Activated naive CD8-positive, alpha-beta T cell treated with anti-CD3 and anti-CD28 coated beads, Interleukin-2, amount 50 U/mL, for 16 hours (primary cell): ENCODE results near the gene ABHD14A.
A peak's percentile ranks its signal among the peaks of the same experiment; 100 is the strongest.

Source experiments
- DNase-seq: peaks from one replicate; pipeline ENCODE4 v3.0.0-alpha.2; 2020; ENCODE audit warnings: low read depth, low spot score

The ABHD14A gene

DNA sequence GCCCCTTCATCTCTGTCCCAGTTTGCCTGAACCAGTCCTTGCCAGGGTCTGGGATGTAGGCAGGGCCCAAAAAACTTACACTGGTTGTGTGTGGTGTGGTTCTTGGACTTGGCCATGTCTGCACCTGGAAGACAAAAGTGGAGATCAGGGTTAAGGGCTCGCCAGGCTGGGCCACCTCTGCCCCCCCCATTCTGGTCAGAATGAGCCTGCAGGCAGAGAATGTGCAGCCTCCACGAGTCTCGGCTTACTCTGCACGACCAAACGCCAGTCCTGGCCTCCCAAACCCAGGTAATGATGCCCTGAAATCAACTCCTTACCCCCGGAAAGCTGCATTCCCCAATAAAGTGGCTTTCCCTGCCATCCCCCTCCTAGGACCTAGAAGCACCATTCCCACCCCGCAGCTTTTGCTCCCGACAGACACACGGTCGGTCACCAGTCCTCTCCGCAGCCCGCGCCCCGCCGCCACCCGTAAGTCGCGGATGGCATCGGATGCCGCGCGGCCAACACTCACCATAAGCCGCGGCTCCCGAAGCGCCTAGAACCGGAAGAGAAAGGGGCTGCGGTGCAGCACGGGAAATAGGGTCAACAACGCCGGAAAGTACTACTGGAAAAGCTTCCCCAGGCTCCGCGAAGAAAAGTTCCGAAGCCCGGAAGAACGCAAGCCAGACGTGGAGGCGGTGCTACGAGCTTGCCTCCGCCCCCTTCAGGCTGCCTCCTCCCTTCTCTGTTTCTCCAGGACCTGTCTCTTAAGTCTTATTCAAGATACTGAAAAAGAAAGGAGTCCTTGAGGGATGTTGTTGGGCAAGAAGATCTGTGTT, 20.7 kb downstream of the ABHD14A start, which contains the start of gene RPL29:
Gene RPL29 (minus strand): TSS at position 550 of the 818 bp plus-strand sequence. CDS start 434 bp downstream, at position 116.
- peak; percentile 80 for DNase-seq

DNA sequence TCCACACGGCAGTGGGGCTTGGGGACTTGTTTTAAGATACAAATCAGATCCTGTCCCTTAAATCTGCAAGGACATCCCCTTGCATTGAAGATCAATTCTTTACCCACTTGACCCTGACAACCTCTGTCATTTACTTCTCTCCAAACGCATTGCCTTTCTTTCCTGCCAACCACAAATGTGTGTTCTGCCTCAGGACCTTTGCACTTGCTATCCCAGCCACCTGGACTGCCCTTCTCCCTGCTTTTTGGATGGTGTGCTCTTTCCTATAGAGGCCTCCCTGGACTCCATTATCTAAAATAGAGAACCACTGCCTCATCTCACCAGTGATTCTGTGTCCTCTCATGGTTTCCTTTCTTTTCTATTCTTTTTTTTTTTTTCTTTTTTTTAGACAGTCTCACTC, 22.3 kb downstream of the ABHD14A start:
- no peak for DNase-seq

DNA sequence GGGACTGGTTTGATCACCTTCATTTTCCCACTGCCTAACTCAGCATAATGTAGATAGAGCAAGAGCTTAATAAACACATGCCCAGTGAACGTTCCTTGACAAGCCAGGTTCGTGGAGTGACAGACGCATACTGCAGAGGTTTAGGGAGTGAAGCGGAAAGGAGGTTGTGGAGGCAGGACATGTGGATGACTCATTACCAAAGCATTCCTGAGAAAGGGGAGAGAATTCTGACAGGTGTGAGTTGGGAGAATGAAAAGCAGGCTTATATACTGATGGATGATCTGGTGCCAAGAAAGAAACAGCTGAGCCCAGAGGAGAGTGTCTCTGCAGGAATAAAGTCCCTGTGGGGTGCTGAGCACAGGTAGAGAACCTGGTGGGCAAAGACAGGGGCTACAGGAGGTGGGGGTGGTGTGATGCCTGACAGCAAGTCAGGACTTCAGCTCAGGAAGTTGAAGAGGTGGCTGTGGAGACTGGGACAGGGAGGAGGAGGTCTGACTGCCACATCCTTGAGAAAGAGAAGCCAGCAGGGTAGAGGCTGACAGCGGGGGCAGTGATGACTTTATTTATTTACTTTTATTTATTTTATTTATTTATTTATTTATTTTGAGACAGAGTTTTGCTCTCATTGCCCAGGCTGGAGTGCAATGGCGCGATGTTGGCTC, 23.2 kb downstream of the ABHD14A start:
- DNase-seq, result no peak

DNA sequence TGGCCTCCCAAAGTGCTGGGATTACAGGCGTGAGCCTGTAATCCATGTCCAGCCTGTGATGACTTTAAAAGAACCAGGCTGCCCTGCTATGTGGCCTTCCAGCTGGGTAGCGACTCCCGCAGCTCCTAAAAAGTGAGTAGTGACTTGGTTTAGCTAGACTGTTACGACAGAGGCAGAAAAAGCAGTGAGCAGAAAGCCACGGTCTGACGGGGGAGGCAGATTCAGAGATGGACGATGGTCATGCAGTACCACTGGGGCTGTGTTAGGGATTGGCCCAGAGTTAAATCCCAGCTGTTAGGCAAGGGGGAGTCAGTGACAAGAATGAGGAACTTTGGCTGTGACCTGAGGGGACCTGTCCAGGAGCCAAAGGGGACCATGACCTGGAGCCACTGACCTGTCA, 23.9 kb downstream of the ABHD14A start:
- no peak for DNase-seq

DNA sequence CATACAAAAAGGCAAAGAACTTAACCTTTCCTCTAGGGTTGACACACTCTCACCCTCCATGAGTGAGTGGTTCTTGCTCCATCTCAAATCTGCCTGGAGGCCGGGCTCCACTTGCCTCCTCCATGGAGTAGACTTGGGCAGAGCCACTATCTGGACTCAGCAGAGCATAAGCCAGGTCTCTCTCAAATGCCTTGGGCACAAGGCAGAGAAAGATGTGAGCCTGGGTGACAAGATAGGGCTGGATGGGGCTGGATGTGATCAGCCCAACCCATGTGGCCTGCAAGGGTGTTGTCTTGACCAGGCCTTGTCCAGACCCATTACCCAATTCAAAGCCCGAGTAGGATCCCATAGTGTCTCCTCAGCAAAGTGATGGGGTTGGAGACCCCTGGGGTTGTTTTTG, 25.0 kb downstream of the ABHD14A start:
- DNase-seq, result no peak

DNA sequence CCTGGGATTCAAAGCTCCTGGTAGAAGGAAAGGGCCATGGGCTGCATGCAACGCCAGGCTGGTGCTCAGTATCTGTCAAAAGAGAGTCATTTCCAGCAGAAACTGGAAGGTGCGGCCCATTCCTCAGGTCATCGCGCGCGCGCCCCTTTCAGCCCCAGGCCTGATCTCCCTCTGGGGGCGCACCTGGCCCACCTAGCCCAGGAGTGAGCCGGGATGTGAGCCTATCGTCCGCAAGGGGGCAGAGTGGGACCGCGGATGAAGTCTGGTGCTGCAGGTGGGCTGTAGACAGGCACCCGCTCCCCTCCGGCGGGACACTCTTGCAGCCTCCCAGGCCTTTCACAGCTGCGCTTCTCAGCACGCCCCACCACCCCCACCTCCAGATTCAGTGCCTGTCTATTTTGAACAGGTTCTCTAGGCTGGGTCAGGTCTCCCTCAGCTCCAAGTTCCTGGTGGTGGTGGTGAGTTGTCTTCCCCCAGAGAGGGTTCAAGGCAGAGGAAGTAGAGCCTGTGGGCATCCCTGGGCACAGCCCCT, 26.6 kb downstream of the ABHD14A start:
- peak; percentile 87 for DNase-seq

DNA sequence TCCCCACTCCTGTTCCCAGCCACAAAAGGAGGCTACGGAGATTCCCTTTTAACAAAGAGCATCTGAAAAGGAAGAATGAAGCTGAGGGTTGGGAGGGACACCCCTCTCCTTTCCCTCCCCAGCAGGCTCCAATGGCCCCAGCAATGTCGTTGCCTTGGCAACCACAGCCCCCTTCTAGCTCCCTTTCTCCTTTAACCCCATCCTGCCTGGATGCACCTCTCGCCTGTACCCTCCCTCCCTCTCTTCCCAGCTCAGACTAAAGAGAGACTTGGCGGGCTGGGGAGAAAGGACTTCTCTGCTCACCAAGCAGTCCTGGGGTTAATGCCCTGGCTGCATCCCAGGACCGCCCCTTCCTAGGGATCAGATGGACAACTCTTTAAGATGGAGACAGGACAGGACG, 27.9 kb downstream of the ABHD14A start:
- DNase-seq, result no peak

DNA sequence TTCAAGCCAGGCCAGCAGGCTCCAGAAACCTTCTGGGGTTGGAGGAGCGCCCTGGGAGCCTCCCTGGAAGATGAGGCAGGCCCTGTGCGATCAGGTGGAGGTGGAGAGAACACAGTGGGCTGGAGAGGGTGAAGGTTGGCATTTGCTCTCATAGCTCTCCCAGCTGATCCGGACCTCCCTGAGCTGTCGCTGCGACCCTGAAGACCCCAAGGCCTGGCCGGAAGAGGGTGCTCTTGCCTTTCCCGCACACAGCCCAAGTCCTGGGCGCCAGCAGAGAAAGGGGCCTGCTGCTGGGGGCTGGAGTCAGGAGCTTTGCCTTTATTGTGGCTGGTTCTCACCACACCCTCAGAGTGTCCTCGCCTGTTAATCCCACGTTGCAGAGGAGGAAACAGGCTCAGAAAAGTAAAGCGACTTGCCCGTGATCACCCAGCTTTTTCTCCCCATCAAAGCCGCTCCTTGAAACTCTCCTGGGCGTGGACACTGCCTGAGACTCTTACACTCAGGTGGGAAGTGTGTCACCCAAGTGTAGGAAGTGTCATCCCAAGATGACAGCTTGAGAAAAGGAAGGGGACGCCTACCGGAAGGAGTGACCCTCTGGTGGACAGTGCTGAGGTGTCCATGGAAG, 29.4 kb downstream of the ABHD14A start:
- no peak for DNase-seq

DNA sequence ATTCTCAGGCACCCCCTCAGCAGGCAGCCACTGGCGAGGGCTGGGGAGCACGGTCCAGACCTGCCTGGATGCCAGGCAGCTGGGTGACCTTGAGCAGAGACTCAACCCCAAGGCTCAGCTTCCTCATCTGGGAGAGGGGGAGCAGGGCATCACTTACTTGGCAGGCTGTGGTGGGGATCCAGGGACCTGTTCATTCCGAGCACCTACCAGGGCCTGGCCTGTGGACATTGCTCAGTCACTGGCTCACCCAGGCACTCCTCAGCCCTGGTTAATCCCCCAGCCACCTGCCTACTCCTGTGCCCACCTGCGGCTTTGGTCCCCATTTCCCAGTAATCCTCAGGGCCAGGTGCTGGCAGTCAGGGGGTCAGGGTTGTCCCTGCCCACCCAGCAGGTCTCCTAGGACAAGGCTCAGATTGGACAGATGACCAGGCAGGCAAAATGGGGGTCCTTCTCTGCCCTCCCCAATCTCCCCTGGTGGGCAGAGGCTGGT, 30.1 kb downstream of the ABHD14A start:
- DNase-seq, result no peak

DNA sequence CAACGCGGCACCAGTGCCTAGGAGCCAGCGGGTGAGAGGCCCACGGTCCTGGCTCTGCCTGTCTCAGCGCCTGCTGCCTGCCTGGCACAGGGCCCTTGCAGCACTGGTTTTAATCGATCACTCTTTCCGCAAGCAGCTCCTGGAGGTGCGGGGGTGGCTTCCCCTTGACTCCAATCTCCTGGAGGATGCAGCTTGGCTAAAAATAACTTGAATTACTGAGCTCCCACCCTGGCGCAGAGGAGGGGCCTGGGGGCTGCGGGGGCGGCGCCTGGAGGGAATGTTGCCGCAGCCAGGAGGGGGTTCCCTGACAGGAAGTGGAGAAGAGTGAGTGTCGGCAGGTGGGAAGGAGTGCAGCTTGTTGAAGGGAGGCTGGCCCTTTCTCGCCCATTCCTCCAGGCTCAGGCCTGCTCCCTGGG, 30.7 kb downstream of the ABHD14A start:
- no peak for DNase-seq

DNA sequence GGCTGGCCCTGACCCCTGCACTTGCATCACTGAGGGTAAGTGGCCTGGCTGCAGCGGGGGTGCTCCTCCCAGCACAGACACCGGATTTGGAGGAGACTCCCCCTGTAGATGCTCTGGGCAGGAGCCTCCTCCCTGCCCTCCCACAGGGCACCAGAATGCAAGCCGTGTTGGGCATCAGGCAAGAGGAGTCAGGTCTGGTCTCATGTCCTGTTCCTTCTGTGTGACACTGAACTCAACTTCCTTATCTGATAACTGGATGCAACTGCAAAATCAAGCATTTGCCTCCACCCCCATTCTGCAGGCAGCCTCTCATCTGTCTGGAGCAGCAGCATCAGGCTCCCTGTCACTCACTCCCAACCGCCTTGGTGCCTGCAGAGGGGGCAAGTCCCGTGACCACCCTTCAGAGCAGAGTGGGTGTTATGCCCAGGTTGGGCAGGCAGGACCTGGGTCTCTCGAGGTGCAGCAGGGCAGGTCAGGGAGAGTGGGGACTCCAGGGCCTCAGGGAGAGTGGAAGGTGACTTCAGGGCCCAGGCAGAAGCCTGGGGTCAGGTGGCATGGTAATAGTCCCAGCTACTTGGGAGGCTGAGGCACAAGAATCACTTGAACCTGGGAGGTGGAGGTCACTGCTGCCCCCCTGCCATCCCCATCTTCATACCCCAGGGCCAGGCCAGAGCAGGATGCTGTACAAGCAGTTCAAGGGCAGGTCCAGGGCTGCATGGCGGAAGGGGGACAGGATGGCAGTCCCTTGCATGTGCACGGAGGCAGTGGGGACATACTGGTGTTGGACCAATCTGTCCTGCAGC, 31.4 kb downstream of the ABHD14A start:
- DNase-seq, result no peak

DNA sequence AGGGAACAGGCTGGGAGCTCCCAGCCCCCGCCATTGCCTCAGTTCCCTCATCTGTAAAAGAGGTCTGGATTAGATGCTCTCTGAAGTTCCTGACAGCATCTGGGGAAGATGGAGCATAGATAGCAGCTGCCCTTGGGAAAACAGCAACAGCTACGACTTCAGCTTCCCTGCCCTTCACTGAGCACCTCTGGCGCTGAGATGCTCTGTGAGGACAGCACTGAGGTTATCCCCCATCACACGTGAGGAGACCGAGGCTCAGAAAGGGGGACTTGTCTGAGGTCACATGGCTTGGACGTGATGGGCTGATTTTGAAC, 31.9 kb downstream of the ABHD14A start:
- DNase-seq, result no peak

DNA sequence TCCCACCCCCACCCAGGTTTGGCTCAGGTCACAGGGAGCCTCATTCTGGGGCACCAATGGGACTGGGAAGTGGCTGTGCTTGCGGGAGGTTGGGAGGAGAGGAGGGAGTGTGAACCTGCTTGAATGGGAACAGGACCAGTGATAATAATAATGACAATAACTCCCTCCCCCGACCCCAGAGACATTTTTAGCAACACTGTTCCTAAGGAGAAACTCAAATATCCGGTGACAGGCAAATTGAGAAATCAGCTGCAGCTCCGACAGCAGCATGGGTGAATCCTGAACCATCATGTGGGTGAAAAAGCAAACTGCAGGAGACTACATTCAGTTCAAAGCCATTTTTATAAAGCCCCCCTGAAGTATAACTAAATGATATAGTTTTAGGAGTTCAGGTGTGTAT, 32.4 kb downstream of the ABHD14A start:
- no peak for DNase-seq

DNA sequence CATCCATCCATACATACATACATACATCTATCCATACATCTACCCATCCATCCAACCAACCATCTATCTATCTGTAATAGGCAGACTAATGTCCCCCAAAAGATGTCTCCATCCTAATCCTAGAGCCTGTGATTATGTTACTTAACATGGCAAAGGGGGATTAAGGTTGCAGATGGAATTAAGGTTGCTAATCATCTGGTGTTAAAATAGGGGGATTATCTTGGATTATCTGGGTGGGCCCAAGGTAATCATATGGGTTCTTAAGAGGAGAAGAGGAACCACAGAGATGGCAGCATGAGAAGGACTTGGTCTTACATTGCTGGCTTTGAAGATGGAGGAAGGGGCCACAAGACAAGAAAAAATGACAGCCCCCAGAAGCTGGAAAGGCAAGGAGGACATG, 35.6 kb downstream of the ABHD14A start:
- DNase-seq, result no peak

DNA sequence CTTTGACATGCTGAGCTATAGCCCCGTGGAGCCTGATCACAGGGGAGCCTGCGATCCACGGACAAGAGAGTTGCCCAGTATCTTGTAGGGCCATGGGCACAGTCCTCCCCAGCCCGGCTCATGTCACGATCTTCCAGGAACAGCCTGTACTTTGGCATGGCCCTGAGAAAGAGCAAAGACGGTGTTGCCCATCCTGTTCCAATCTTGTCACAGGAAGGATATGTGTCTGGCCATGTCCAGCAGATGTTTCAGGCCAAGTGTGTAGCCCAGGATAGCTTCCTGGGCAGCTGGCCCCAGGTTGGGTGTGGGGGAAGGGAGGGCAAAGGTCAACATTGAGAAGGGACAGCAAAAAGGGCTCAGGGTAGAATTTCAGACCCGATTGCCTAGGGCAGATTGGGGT, 37.8 kb downstream of the ABHD14A start:
- no peak for DNase-seq

DNA sequence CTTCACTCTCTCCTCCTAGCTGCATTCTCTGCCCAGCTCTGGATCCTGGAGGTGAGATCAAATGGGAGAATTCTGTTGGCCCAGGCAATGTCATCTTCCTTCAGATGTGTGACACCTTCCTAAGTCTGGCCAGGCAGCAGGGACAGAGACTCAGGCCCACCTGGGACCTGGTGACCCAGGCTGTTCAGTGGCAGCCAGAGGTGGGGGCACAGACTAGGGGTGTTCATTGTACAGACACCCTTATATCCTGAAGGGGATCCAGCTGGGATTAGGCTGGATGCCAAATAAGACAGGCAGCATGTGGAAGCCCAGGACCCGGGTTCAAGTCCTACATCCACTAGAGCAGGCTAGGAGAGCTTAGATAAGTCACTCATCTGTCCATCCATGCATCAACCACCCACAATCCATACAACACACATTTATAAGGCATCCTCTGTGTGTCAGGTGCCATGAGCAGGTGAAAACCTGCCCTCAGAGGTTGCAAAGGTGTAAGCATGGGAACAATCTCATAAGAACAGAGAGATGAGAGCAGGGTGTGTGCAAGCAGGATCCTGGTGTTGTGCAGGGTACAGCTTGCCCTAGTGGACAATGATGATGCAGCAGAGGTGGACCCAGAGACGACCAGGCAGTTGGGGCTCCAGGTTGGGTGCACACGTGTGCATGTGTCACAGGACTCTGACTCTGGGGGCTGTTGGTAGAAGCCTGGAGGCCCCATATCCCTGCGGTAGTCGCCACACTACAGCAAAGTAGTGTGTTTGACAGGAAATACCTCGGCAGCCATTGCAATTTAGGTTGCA, 39.1 kb downstream of the ABHD14A start:
- DNase-seq, result no peak

DNA sequence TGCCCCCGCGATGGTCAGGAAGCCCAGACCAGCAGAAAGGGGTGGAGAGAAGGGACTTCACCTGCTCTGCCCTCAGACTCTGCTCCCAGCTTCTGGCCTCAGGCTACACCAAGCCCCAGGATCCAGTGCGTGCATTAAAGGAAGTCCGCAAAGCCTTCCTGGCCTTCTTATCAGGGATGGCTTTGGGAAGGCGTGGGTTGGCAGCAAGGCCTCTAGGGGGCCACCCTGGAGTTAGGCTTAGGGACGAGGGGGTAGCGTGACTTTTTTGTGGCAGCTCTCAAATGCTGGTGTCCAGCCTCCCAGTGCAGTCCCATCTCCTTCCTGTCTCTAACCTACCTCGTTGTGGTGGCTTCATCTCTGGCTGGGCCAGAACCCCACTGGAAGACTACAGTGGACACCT, 39.7 kb downstream of the ABHD14A start:
- DNase-seq, result no peak

DNA sequence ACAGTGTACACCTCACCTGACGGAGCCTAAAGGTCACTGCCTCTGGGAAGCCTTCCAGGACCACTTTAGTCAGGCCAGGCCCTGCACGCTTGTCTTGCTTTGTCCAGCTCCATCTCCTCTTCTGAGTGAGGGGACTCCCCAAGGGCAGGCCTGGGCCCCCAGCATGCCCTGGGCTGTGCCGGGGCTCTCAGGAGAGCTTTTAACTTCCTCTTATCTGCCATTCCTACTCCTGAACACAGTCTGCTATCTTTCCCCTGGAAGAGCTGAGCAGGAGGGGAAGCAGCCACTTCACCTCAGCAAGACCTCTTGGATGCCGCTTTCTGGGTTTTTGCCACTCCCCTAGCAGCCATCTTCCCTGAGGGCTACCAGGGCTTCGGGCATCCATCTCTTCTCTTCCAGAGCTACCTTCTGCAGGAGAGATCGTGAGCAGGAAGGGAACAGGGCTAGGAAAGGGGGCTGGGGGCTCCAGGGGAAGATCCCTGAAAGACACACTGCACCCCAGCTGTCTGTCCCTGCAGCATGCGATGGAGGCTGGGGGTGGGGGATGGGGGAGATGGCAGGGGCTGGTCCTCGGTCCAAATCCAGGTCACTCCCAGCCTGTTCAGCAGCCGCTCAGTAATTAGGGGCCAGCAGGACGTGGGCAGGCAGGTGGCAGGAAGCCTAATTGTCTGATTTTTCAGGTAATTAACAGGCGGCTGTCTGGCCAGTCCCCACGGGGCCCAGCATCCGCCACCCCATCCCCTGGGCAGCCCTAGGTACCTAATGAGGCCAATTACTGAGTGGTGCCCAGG, 40.8 kb downstream of the ABHD14A start:
- DNase-seq, result no peak

DNA sequence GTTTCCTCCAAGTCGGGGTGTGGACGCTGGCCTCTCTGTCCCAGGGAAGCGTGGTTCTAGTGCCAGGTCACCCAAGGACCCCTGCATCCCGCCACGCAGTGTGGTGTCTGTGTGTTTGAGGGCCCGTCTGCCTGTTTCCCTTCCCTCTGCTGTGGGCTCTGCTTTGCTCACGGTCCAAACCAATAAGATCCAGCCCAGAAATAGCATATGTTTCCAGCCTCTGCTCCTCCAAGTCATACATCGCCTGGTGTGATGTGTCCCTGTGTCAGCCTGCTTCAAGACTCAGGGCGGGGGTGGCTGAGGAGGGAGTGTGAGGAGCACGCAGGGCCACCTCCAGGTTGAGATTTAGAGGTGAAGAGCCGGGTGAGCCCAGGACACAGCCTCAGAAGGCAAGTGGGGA, 42.7 kb downstream of the ABHD14A start:
- no peak for DNase-seq
